Middle frontal gyrus (tissue), 1 donor: ENCODE measurements around the gene ATG5.
"Not testable (repeated sequence)": the region's sequence is repeated elsewhere in the genome, so short reads cannot be mapped to it uniquely, and the experiment has no call there.

Experiments
- DNase-seq: peaks from one replicate; pipeline ENCODE4 v3.0.0-alpha.2; 2015; ENCODE audit warnings: low spot score; ENCODE audit errors: extremely low spot score

Gene ATG5

GRCh38 chr6:106158816-106159215 lies 166.7 kb downstream of the ATG5 start:
- no peak for DNase-seq

DNA sequence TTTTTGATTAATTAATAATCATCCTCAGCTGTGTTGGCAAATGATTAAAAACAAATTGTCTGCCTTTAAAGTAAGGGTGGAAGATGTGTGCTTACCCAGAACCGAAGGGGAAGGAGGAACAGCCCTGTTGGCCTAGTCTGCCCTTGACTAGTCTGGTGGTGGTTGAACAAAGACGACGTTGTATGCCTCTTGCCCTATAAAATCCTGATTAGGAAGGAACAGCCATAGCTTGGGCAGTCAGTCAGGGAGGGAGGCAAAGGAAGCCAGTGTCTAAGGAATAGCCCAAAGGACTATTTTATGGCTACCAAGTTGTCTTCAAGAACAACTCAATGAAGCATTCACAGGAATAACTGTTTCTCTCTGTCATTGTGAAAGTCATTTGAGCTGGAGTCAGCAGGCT lies 168.7 kb downstream of the ATG5 start:
- DNase-seq, result no peak

DNA sequence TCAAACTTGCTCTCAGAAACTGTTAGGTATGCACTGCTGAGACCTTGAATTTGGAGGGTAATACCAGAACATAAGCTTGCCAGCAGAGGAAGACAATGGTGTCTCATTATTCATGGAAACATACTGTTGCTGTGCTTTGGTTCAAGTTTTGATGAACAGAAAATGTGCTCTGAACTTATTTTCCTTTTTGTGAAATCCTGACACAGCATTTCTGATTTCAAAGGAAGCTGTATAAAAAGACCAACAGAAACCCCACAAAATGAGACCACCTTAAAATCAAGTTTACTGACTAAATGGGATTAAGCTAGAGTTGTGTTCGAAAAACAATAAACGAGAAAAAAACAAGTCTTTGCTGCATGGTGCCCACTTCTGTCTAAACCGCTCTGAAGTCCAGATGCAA lies 169.1 kb downstream of the ATG5 start:
- no peak for DNase-seq

DNA sequence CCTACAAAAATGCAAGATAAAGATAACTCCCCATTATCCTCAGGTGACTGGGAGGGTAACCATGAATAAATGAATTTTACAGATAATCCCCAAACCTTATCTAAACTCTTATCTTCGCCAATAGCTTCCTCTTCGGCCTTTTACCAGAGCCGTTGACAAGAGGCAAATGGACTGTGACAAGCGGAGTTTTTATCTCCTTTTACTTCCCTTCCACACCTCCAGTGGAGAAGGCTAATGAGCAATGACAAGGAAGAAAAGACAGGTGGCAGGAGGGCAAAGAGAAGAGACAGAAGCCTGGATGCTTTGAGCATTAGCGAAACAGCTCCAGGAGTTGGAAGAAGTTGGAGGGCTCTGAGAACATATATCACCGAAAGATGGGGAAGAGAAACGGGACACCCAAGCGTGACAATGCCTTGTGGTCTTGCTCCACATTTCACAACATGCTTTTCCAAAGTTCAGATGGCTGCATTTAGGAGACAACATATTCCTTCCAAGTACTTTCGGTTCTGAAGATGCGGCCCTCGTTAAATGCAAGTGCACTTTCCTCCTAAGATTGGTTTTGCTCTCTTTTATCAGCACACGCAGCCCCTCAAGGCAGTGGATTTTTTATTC lies 170.2 kb downstream of the ATG5 start:
- no peak for DNase-seq

- DNase-seq, result no peak
Measured at GRCh38 chr6:106154326-106154725, 171.2 kb downstream of the ATG5 start.

- no peak for DNase-seq
Measured at GRCh38 chr6:106152952-106153351, 172.6 kb downstream of the ATG5 start.

DNA sequence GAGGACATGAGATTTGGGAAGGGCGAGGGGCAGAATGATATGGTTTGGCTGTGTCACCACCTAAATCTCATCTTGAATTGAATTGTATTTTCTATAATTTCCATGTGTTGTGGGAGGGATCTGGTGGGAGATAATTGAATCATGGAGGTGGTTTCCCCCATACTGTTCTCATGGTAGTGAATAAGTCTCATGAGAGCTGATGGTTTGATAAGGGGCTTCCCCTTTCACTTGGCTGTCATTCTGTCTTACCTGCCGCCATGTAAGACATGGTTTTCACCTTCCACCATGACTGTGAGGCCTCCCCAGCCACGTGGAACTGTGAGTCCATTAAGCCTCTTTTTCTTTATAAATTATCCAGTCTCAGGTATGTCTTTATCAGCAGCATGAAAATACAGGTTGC lies 173.1 kb downstream of the ATG5 start:
- DNase-seq, result not testable (repeated sequence)

DNA sequence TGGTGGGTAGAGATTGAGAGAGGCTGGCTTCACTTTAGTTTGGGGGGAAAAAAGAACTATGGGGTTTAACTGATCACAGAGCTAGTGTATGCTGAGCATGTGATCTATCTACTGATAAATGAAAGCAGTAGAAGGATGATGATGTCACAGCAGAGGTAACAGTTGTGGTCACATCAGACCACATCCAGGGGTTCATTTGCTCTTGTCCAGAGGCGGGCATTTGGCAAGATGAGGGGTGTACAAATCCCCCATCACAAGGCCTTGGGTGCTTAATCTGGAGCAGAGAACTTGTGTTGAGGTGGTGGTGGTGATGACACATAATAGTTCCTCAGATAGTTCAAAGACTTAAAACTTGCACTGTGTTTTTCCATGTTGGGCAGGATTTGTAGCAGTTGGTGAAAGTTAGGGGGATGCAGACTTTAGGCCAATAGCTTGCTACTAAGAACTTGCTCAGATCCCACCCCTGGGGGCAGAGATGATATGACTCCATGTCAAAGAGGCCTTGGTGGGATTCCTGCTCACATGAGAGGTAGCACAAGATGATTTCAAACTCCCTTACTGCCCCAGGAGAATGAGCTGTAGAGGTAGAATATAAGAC lies 176.0 kb downstream of the ATG5 start:
- DNase-seq, result no peak

DNA sequence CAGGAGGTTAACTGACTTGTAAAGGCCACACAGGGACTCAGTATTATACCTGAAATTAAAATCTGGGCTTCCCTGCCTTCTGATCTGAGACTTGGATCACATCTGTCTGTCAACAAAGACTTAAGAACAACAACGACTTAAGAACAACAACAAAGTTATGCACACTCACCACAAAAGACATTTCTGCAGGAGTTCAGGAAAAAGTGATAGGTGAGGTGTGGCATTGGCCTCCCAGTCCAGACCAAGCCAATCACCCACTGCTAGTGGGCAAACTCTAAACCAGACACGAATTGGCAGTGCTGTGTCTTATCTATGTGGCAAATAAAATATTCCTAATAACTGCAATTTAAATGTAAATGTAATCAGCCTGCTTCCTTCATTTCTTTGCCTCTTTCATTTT lies 178.1 kb downstream of the ATG5 start:
- no peak for DNase-seq

- no peak for DNase-seq
Measured at GRCh38 chr6:106146852-106147351, 178.7 kb downstream of the ATG5 start.

- DNase-seq, result no peak
Measured at GRCh38 chr6:106145741-106146227, 179.8 kb downstream of the ATG5 start.

DNA sequence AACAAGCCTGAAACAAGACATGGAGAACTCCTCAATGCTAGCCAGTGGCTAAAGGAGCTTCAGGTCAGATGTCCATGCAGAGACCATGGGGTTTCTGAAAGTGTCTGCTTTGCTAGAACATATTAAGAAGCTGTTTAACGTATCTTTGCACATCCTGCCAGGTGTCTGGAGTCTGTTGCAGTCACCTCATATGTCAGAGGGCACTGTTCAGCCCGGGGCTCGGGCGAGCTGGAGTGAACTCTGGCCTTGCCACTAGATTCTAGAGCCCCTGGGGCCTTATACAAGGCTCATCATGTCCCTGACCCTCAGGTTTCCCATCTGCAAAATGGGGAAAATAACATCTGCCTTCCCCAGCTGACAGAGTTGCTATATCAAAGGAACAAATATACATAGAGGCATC lies 180.4 kb downstream of the ATG5 start:
- DNase-seq, result no peak

DNA sequence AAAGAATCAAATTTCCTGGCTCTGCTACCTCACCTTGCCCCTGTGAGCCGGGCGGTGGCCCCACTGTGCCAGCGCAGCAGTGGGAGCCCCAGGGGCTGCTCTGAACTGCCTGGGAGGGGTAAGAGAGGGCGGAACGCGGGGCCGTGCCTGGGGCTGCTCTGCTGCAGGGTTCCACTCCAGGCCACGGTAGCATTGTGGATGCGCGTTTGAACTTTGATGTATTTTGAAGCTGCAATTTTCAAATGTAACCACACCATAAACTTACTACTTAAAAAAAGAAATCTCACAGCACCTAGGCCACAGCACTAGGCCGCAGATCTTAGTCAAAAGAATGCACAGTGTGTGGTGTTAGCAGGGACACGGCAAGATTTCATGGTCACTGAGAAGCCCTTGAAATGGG lies 181.9 kb downstream of the ATG5 start:
- DNase-seq, result no peak

DNA sequence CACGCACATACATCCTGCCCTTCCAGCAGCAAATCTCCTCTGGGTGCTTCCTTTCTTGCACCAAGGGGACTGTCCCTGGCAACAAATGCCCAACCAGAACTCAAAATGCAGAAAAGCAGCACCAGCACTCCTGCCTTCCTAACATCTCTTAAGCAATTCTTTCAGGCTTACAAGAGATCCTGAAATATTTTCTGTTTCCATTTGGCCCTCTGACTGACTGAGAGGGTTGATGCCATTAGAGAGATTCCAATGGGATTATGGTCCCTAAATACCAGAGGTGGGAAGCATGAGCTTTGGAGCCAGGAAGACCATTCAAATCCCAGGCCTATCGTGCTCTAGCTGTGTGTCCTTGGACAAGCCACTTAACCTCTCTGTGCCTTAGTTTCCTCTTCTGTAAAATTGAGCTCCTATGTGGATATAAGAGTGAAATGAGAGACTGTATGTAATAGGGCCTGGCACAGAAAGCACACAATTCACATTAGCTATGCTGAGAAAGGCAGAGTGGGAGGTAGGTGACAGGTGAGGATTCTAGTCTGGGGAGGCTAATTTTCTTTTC lies 182.6 kb downstream of the ATG5 start:
- DNase-seq, result no peak

DNA sequence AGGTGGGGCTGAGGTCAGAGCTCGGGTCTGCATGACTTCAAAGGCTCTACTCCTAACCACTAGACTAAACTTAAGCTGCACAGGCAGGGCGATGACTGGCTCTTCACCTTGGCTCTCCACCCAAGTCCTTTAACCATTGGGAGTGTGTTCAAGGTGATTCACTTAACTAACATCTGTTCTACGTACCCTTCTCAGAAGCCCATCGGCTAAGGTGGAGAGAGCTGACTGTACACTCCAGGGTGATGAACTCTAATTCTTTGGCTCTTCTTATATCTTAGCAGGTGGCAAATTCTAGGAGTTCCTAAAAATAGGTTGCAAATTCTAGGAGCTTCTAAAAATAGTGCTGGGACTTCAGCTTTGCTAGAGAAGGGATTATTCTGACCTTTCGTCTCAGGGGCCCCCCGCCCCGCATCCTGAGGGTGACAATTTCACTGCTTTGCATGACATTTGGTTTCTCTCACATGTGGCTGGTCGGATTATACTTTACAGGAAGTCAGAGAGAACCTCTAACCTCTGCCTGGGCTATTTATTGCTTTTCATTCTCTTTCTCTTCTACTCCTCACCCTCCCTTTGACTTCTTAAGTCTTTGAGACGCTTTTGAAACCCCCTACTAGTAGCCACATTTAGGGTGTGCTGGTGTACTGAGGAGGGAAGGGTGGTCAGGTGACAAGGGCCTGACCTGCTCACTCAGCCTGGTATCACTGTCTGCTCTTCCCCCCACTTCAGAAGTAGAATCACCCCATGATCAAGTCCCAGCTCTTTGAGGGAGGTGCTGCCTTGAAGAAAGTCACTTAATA lies 183.9 kb downstream of the ATG5 start:
- DNase-seq, result no peak

GRCh38 chr6:106138151-106138550 lies 187.4 kb downstream of the ATG5 start:
- no peak for DNase-seq

- DNase-seq, result no peak
Measured at GRCh38 chr6:106136845-106137244, 188.7 kb downstream of the ATG5 start.

DNA sequence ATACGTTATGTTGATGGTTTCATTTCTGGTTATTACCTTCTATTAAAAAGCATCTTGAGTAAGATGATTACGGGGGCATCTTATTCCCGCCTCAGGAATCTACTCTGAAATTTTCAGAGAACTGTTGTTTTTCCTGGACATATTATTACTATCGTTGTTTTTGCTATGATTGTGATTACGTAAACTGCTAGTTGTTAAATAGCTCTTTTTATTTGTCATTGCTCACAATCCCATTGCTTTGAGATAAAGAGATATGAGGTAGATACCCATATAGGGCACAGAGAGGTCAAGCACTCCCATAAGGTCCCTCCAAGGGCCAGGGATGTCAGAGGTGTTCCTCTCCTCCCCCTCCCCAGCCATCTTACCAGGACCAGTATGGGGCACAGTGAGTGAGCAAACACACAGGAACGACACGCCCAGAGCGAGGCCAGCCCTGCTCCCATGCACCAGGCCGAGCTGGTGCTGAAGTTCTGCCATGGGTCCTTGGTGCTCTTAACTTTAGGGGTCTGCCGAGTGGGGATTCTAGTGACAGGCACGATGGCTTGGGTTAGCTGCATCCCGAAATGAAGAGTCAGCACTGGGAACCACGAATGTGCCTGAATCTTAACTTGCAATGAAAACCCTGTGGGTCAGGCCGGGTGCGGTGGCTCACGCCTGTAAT lies 189.5 kb downstream of the ATG5 start:
- DNase-seq, result no peak

DNA sequence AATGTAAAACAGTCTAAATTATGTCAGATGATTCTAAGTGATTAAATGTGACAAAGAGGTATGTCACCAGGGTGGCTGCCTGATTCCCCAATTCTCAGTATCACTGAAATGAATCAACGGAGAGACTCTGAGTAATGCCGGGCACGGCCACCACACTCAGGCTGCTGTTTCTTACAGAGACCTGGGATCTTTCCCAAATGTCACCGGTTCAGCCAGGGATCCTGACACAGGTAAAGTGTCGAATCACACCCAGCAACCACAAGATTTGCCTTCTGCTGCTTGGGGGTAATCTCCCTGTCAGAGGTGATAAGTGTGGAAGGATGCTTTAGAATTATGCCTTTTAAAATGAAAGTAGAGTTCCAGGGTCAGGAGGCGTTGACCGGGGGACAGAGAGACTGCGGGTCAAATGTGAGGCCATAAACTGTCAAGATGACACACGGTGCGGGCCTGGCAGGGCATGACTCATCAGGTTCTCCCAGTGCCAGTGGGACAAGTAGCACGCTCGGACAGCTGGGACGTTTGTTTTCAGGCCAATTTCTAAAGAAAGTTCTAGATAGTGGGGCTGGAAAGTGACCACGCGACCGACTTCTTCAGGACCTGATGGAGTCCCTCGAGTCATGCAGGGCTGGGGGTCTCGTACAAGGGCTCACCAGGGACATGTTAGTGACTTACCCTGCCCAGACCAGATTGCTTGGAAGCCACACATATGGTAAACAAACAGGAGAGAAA lies 190.5 kb downstream of the ATG5 start:
- DNase-seq, result no peak
